Stimulated activated CD4-positive, alpha-beta T cell treated with anti-CD3 and anti-CD28 coated beads, Interleukin-1b, Interleukin-23, amount 100 ng/mL, for 24 hours (primary cell): Measurements from ENCODE around the gene RBM47.

Experiments
- DNase-seq, 4 experiments: peaks; one replicate each; pipeline ENCODE4 v3.0.0-alpha.2; 2020; ENCODE audit warnings: low read depth in 4 of 4, low spot score in 1 of 4

RBM47 gene

GRCh38 chr4:40502220-40502619 lies 127.4 kb downstream of the RBM47 start:
- no peak for DNase-seq

- no peak for DNase-seq
Observed at GRCh38 chr4:40500781-40501180, 128.9 kb downstream of the RBM47 start.

GRCh38 chr4:40493160-40493559 lies 136.5 kb downstream of the RBM47 start:
- no peak for DNase-seq

GRCh38 chr4:40492691-40493090 lies 137.0 kb downstream of the RBM47 start:
- DNase-seq = no peak

GRCh38 chr4:40490481-40490880 lies 139.2 kb downstream of the RBM47 start:
- no peak for DNase-seq

GRCh38 chr4:40489961-40490360 lies 139.7 kb downstream of the RBM47 start:
- no peak for DNase-seq

- no peak for DNase-seq
Observed at GRCh38 chr4:40486534-40486933, 143.1 kb downstream of the RBM47 start.

- DNase-seq = no peak
Observed at GRCh38 chr4:40484346-40485090, 145.1 kb downstream of the RBM47 start.

- no peak for DNase-seq
Observed at GRCh38 chr4:40482985-40483647, 146.5 kb downstream of the RBM47 start.

- DNase-seq = no peak
Observed at GRCh38 chr4:40481977-40482376, 147.7 kb downstream of the RBM47 start.

GRCh38 chr4:40480291-40480690 lies 149.4 kb downstream of the RBM47 start:
- no peak for DNase-seq

GRCh38 chr4:40479378-40479777 lies 150.3 kb downstream of the RBM47 start:
- DNase-seq = no peak

GRCh38 chr4:40475609-40476008 lies 154.1 kb downstream of the RBM47 start:
- DNase-seq = no peak

GRCh38 chr4:40473578-40474388 lies 155.9 kb downstream of the RBM47 start:
- DNase-seq = no peak

GRCh38 chr4:40471923-40472322 lies 157.7 kb downstream of the RBM47 start:
- no peak for DNase-seq

GRCh38 chr4:40466789-40467188 lies 162.9 kb downstream of the RBM47 start:
- no peak for DNase-seq

GRCh38 chr4:40462326-40462725 lies 167.3 kb downstream of the RBM47 start:
- DNase-seq = no peak

GRCh38 chr4:40461879-40462278 lies 167.8 kb downstream of the RBM47 start:
- no peak for DNase-seq

GRCh38 chr4:40461062-40461461 lies 168.6 kb downstream of the RBM47 start:
- no peak for DNase-seq

GRCh38 chr4:40458683-40459082 lies 171.0 kb downstream of the RBM47 start:
- no peak for DNase-seq

GRCh38 chr4:40458109-40458508 lies 171.6 kb downstream of the RBM47 start:
- no peak for DNase-seq

GRCh38 chr4:40455340-40455902 lies 174.2 kb downstream of the RBM47 start:
- DNase-seq = no peak
